ENCODE results near the gene ZNF613. TPM values are rescaled to one million over a fixed set of nuclear protein-coding genes. Genes with fewer than 3 reads are reported as not detected.
A peak's percentile ranks its signal among the peaks of the same experiment; 100 is the strongest.

Gene ZNF613
- total RNA-seq = 10 to 100 TPM; 15.4 to 17.0 TPM

DNA sequence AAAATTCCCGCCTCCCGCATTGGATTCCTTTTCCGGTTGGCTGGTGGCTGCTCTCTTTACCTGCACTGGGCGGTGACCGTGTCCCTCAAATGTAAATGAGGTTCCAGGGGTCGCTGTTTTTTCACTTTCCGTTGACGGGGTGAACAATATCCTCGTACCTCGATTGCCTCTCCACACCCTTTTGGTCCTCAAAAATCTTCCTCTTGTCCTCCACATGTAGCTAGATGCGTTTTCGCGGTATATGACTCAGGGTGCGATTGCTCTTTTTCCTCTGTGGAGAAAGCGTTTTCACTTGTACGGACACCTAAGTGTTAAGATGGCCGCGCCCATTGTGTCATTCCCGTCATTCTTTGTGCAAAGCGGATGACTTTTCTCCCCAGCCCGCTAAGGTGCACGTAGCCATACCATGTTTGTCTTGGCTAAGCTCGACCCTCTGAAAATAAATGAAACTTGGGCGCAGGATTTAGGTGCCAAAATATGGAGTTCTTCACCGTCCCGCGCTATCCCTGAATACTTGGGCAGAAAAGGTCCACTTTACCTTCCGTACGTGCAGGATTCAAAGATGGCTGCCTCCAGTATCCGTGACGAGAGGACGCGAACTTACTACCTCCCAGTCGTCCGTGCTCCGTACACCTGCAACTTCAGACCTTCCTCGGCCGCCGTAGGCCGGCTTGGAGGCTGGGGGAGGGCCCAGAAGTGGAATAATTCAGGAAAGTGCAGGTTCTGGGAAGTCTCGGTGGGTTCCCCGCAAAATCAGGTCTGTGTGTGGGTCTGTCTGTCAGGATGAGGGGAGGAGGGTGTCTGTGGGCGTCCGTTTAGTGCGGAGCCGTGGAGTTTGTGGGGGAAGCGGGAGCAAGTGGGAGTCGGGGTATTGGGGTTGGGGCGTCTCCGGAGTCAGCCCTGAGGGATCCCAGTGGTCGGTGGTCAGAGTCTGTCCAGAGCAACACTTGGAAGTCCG, at the start of gene ZNF613:
TSS of gene ZNF613 (plus strand) at position 689 of the 958 bp plus-strand sequence. CDS start 8,749 bp downstream, outside the sequence.
- Histone ChIP-seq H3K36me3 (peaks cover 0 to 6% of the 10 kb centered on the region in 2 donors), H3K4me1 (replicated peaks) (no peaks in the 10 kb centered on the region), H3K9me3 (peaks cover 2% of the 10 kb centered on the region), H3K27me3 (replicated peaks; ENCODE audit: insufficient read depth) (no peaks in the 10 kb centered on the region), H3K27ac (peak within 1 kb of the TSS; percentile 90), H3K4me3 (peak within 1 kb of the TSS; percentile 56 to 62)
- intact Hi-C loops (cut with DNase I) = loop anchor here (2.0 to 5.0 kb wide), 2 partner anchors 22 to 60 kb away; partner anchors contain the start of genes ZNF350 and ZNF649
- peak; percentile 85 for TF ChIP-seq POLR2AphosphoS5 (IDR thresholded peaks at IDR 0.05)
- TF ChIP-seq, protein P1, sequence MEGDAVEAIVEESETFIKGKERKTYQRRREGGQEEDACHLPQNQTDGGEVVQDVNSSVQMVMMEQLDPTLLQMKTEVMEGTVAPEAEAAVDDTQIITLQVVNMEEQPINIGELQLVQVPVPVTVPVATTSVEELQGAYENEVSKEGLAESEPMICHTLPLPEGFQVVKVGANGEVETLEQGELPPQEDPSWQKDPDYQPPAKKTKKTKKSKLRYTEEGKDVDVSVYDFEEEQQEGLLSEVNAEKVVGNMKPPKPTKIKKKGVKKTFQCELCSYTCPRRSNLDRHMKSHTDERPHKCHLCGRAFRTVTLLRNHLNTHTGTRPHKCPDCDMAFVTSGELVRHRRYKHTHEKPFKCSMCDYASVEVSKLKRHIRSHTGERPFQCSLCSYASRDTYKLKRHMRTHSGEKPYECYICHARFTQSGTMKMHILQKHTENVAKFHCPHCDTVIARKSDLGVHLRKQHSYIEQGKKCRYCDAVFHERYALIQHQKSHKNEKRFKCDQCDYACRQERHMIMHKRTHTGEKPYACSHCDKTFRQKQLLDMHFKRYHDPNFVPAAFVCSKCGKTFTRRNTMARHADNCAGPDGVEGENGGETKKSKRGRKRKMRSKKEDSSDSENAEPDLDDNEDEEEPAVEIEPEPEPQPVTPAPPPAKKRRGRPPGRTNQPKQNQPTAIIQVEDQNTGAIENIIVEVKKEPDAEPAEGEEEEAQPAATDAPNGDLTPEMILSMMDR (IDR thresholded peaks at IDR 0.05) = peak in 1 of 4 experiments; percentile 54
- TF ChIP-seq POLR2A (IDR thresholded peaks at IDR 0.05) = no peak
- WGBS = under 1% methylated on average over 52 of the region's 52 CpGs
- DNase-seq (ENCODE audit: low spot score) = peak; percentile 89

GRCh38 chr19:51882518-51882917, 44.8 kb upstream of the ZNF613 start:
- Histone ChIP-seq H3K4me3 (no peak overlapping the region), H3K27me3 (replicated peaks; ENCODE audit: insufficient read depth) (no peaks in the 10 kb centered on the region), H3K36me3 (peaks cover 8 to 12% of the 10 kb centered on the region in 2 donors), H3K27ac (no peak overlapping the region), H3K4me1 (replicated peaks) (no peaks in the 10 kb centered on the region), H3K9me3 (no peaks in the 10 kb centered on the region)
- no peak for TF ChIP-seq POLR2A (IDR thresholded peaks at IDR 0.05)
- TF ChIP-seq POLR2AphosphoS5 (IDR thresholded peaks at IDR 0.05) = no peak
- intact Hi-C loops (cut with DNase I) = no loop called here
- WGBS = 96% methylated on average over 3 of the region's 3 CpGs
- no peak for DNase-seq (ENCODE audit: low spot score)

GRCh38 chr19:51884713-51885112, 42.6 kb upstream of the ZNF613 start:
- Histone ChIP-seq H3K9me3 (no peaks in the 10 kb centered on the region), H3K4me1 (replicated peaks) (no peaks in the 10 kb centered on the region), H3K4me3 (no peak overlapping the region), H3K36me3 (peaks cover 0 to 5% of the 10 kb centered on the region in 2 donors), H3K27me3 (replicated peaks; ENCODE audit: insufficient read depth) (no peaks in the 10 kb centered on the region), H3K27ac (no peak overlapping the region)
- intact Hi-C loops (cut with DNase I) = no loop called here
- DNase-seq (ENCODE audit: low spot score) = no peak
- TF ChIP-seq, protein P1 (IDR thresholded peaks at IDR 0.05) = no peak
- TF ChIP-seq POLR2A (IDR thresholded peaks at IDR 0.05) = no peak
- no peak for TF ChIP-seq POLR2AphosphoS5 (IDR thresholded peaks at IDR 0.05)
- WGBS = 97% methylated on average over 2 of the region's 2 CpGs

DNA sequence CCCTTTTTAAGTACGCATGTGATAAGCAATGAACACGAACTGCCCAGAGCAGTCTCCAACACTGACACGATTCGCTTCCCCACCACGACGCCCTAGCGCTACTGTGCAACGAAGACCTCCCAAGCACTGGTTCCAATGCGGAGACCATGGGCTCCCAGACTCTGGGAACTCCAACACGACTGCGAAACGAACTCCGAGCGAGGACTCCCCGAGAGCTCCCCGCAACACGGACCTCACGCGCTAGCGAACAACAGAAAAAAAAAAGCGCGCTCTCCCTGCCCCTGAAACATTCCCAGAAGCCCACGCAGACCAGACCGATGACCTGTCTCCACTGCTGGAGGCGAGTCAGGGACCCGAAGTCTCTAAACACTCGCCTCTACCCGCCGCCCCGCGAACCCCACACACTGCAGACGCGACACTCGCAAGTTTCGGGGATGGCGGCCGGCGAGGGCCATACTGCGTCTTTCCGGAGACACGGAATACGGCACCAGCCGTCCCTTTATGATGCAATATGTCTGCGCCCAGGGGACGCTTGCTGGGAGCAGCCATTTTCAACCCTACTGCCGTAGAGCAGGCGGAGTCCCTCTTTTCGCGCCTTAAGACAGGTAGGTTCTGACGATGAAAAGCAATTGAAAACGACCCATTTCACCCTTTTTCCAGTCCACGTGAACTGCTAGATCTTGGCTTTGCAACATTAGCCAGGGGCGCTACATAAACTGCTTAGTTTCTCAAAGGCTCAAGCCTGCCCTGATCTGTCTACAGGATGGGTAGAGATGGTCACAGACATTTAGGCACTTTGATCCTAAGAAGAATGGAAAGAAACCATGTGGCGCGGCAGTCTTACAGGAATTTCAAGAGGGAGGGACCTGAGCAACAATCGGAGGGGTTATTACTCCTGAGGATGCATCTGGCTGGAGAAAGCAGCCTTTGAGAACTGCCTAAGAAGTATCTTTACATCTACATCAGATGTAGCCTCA, 39.5 kb upstream of the ZNF613 start, which contains the start of gene ZNF577:
TSS of gene ZNF577 (minus strand) at position 430 of the 977 bp plus-strand sequence. CDS start 7,569 bp downstream, outside the sequence.
- H3K9me3 ChIP-seq = peaks cover 9% of the 10 kb centered on the region

More for the DNA sequence above, 39.5 kb upstream of the ZNF613 start, which contains the start of gene ZNF577:
- no peaks in the 10 kb centered on the region for H3K4me1 ChIP-seq (replicated peaks)
- DNase-seq (ENCODE audit: low spot score) = peak; percentile 89
- TF ChIP-seq POLR2AphosphoS5 (IDR thresholded peaks at IDR 0.05) (peak; percentile 96), POLR2A (IDR thresholded peaks at IDR 0.05) (peak; percentile 32)
- TF ChIP-seq, protein P1 (IDR thresholded peaks at IDR 0.05) = peak in 1 of 4 experiments; percentile 7
- WGBS = 4% methylated on average over 56 of the region's 56 CpGs
- H3K4me3 ChIP-seq = peak within 1 kb of the TSS; percentile 50 to 59
- intact Hi-C loops (cut with DNase I) = no loop called here
- peak within 1 kb of the TSS; percentile 68 to 75 for H3K27ac ChIP-seq
- no peaks in the 10 kb centered on the region for H3K27me3 ChIP-seq (replicated peaks; ENCODE audit: insufficient read depth)
- peaks cover 17 to 24% of the 10 kb centered on the region in 2 donors for H3K36me3 ChIP-seq
